KMS-11 (cell line): ENCODE results near the gene FBN1.

Source experiments
- H2AFZ ChIP-seq: fragments of 200-600 bp; sonication (generic); 2 replicates; pipeline ENCODE4 v1.6.1; 2016; ENCODE audit warnings: antibody characterized with exemption, mixed run types, low read depth
- H3K27ac ChIP-seq: fragments of 200-600 bp; sonication (generic); 2 replicates; pipeline ENCODE4 v1.6.1; 2016; ENCODE audit warnings: mild to moderate bottlenecking, mixed run types
- H3K27me3 ChIP-seq: fragments of 200-600 bp; sonication (generic); 2 replicates; pipeline ENCODE4 v1.6.1; 2017; ENCODE audit warnings: mild to moderate bottlenecking, low read depth, mixed run types, moderate library complexity; ENCODE audit not compliant: insufficient read depth
- H3K36me3 ChIP-seq: fragments of 200-600 bp; sonication (generic); 2 replicates; pipeline ENCODE4 v1.6.1; 2017; ENCODE audit warnings: mild to moderate bottlenecking, mixed run types; ENCODE audit not compliant: insufficient read depth
- H3K4me1 ChIP-seq: fragments of 200-600 bp; sonication (generic); 2 replicates; pipeline ENCODE4 v1.6.1; 2016; ENCODE audit warnings: mild to moderate bottlenecking, low read depth, mixed run types; ENCODE audit not compliant: poor library complexity, severe bottlenecking
- H3K4me2 ChIP-seq: fragments of 200-600 bp; sonication (generic); 2 replicates; pipeline ENCODE4 v1.7.0; 2016; ENCODE audit warnings: mild to moderate bottlenecking, mixed run types
- H3K4me3 ChIP-seq: fragments of 200-600 bp; sonication (generic); IDR thresholded peaks from 2 replicates; pipeline ENCODE4 v1.6.1; 2017; ENCODE audit warnings: low read depth, low read length, mixed read lengths; ENCODE audit not compliant: insufficient read depth
- H3K79me2 ChIP-seq: fragments of 200-600 bp; sonication (generic); 2 replicates; pipeline ENCODE4 v1.6.1; 2016; ENCODE audit warnings: low read depth, mixed run types; ENCODE audit not compliant: insufficient read depth
- H3K9ac ChIP-seq: fragments of 200-600 bp; sonication (generic); 2 replicates; pipeline ENCODE4 v1.6.1; 2016; ENCODE audit warnings: mild to moderate bottlenecking, mixed run types
- H4K20me1 ChIP-seq: fragments of 200-600 bp; sonication (generic); 2 replicates; pipeline ENCODE4 v1.6.1; 2016; ENCODE audit warnings: mild to moderate bottlenecking, mixed run types; ENCODE audit not compliant: insufficient read depth
- TF ChIP-seq, protein P1 (sequence below): fragments of 200-600 bp; sonication (generic); conservative IDR thresholded peaks from 2 replicates; pipeline ENCODE4 v1.6.1; 2017; ENCODE audit warnings: low read depth, mild to moderate bottlenecking, antibody characterized with exemption, low read length, moderate library complexity, mixed read lengths

FBN1 gene

GRCh38 chr15:48596415-48596814, 49.1 kb downstream of the FBN1 start:
- Histone ChIP-seq H3K4me1 (no peaks in the 10 kb centered on the region), H3K27me3 (no peaks in the 10 kb centered on the region), H3K4me3 (no peak overlapping the region), H3K36me3 (no peaks in the 10 kb centered on the region), H2AFZ (no peak overlapping the region), H3K79me2 (no peaks in the 10 kb centered on the region), H3K27ac (no peak overlapping the region), H3K9ac (no peak overlapping the region), H3K4me2 (no peak overlapping the region), H4K20me1 (no peaks in the 10 kb centered on the region)
- TF ChIP-seq, protein P1, sequence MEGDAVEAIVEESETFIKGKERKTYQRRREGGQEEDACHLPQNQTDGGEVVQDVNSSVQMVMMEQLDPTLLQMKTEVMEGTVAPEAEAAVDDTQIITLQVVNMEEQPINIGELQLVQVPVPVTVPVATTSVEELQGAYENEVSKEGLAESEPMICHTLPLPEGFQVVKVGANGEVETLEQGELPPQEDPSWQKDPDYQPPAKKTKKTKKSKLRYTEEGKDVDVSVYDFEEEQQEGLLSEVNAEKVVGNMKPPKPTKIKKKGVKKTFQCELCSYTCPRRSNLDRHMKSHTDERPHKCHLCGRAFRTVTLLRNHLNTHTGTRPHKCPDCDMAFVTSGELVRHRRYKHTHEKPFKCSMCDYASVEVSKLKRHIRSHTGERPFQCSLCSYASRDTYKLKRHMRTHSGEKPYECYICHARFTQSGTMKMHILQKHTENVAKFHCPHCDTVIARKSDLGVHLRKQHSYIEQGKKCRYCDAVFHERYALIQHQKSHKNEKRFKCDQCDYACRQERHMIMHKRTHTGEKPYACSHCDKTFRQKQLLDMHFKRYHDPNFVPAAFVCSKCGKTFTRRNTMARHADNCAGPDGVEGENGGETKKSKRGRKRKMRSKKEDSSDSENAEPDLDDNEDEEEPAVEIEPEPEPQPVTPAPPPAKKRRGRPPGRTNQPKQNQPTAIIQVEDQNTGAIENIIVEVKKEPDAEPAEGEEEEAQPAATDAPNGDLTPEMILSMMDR, result no peak

- H3K4me3 ChIP-seq, result no peak overlapping the region
- no peaks in the 10 kb centered on the region for H3K36me3 ChIP-seq
- H3K27me3 ChIP-seq, result no peaks in the 10 kb centered on the region
- H3K4me2 ChIP-seq, result no peak overlapping the region
- no peaks in the 10 kb centered on the region for H3K4me1 ChIP-seq
- H3K27ac ChIP-seq, result no peak overlapping the region
- H3K9ac ChIP-seq, result no peak overlapping the region
- TF ChIP-seq, protein P1, result no peak
- no peaks in the 10 kb centered on the region for H4K20me1 ChIP-seq
- no peak overlapping the region for H2AFZ ChIP-seq
- no peaks in the 10 kb centered on the region for H3K79me2 ChIP-seq
These were observed 49.5 kb downstream of the FBN1 start for GRCh38 chr15:48595981-48596380.

DNA sequence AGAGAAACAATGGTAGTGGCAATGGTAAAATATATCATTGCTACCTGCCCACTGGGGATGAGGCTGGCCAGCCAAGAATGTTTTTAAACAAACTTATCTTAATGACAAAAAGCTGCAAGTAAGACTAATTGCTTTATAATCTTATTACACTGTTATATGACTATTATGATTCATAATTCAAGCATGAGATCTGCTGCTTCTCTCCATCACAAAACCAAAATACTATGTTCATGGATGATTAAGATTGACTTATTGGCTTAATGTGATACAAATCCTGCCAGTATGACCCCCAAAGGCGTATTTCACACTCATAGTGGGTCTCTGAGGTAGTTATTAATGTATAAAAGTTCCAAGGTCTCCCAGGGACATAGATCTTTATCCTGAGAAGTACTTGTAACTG, 52.6 kb downstream of the FBN1 start:
- TF ChIP-seq, protein P1, result no peak

DNA sequence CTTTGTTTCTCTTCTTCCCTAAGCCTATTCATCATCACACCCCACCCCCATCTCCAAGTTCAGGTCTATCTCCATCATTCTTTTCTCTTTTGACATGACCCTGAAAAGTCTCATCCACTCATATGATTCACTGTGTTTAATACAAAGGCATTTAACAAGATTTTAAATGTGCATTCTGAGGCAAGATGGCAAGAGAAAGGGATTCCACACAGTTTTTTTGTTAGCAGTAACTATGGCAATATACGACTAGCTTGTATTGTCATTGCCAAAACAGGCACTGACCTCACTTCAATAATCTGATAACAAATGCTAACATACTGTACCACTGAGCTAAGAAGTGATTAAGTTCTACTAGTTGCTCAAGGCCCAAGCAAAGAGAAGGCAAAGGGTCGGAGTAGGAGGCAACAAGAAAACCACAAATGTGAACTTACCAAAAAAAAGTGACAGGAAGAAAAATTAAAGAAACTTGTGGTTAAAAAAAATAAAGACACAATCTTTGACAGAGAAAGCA, 53.2 kb downstream of the FBN1 start:
- H3K27me3 ChIP-seq, result no peaks in the 10 kb centered on the region
- no peak overlapping the region for H3K4me2 ChIP-seq
- TF ChIP-seq, protein P1, result no peak
- H3K79me2 ChIP-seq, result no peaks in the 10 kb centered on the region
- H3K36me3 ChIP-seq, result no peaks in the 10 kb centered on the region
- H3K4me1 ChIP-seq, result no peaks in the 10 kb centered on the region
- H2AFZ ChIP-seq, result no peak overlapping the region
- no peaks in the 10 kb centered on the region for H4K20me1 ChIP-seq
- H3K9ac ChIP-seq, result no peak overlapping the region
- no peak overlapping the region for H3K4me3 ChIP-seq
- H3K27ac ChIP-seq, result no peak overlapping the region

More for the DNA sequence above, 52.6 kb downstream of the FBN1 start:
- Histone ChIP-seq H3K36me3 (no peaks in the 10 kb centered on the region), H3K79me2 (no peaks in the 10 kb centered on the region), H3K4me3 (no peak overlapping the region), H3K4me2 (no peak overlapping the region), H3K9ac (no peak overlapping the region), H3K4me1 (no peaks in the 10 kb centered on the region), H3K27ac (no peak overlapping the region), H3K27me3 (no peaks in the 10 kb centered on the region), H2AFZ (no peak overlapping the region), H4K20me1 (no peaks in the 10 kb centered on the region)
